ENCODE results near the gene NGLY1. TPM values are rescaled to one million over a fixed set of nuclear protein-coding genes. Genes with fewer than 3 reads are reported as not detected.

Gene NGLY1
- total and polyA plus RNA-seq, 2 of the 8 experiments (the other 6 are each of a cell fraction or from before 2014, with no cell fraction given): 3.1 to 24.8 TPM

GRCh38 chr3:25781145-25781757, 2.0 kb downstream of the NGLY1 start:
- Histone ChIP-seq H3K9ac (replicated peaks in 1 of 4; ENCODE audit: extremely low read depth in 1 of 4, low read depth in 3 of 4, low read length in 3 of 4) (no peak overlapping the region), H2BK5ac (ENCODE audit: low read depth, low read length) (no peak overlapping the region), H3K4me3 (ENCODE audit: extremely low read depth in 1 of 4, insufficient read depth in 2 of 4, low read depth in 3 of 4, low read length in 4 of 4) (no peak overlapping the region), H3K4ac (replicated peaks; ENCODE audit: insufficient read length, low read depth, low read length) (no peak overlapping the region), H3K27ac (ENCODE audit: low read depth, low read length) (no peak overlapping the region), H3K36me3 (ENCODE audit: control insufficient read depth in 2 of 4, insufficient read depth in 4 of 4, low read length in 3 of 4) (peaks cover 0 to 10% (median 4%) of the 10 kb centered on the region in 4 experiments; a peak in 7 of 8 replicates), H3K79me1 (ENCODE audit: low read depth, low read length) (no peaks in the 10 kb centered on the region), H3K79me2 (ENCODE audit: control insufficient read depth in 1 of 2, insufficient read depth in 2 of 2, low read length in 2 of 2) (peaks cover 0 to 20% of the 10 kb centered on the region in 2 experiments; a peak in 2 of 4 replicates), H2BK12ac (ENCODE audit: low read depth, low read length) (no peak overlapping the region), H4K8ac (ENCODE audit: extremely low read depth, insufficient read depth, low read length) (no peak overlapping the region), H4K91ac (replicated peaks; ENCODE audit: insufficient read length, low read length) (no peak overlapping the region), H3K23me2 (ENCODE audit: low read depth, low read length) (peaks cover 10% of the 10 kb centered on the region; the same call in 1 of the 2 replicates), H2BK20ac (ENCODE audit: low read length) (no peak overlapping the region), H3K56ac (replicated peaks; ENCODE audit: insufficient read length, low read depth, low read length) (no peak overlapping the region), H3K4me2 (ENCODE audit: insufficient read depth in 1 of 2, low read depth in 2 of 2, low read length in 2 of 2) (peak overlapping the region in 1 of 2 experiments; percentile 86; a peak in 1 of 4 replicates), H4K5ac (ENCODE audit: insufficient read length, low read depth, low read length) (no peak overlapping the region), H4K20me1 (replicated peaks in 1 of 2; ENCODE audit: control insufficient read depth in 1 of 2, insufficient read depth in 2 of 2, low read length in 2 of 2) (no peaks in the 10 kb centered on the region), H3K4me1 (replicated peaks in 1 of 4; ENCODE audit: control insufficient read depth in 3 of 4, insufficient read depth in 4 of 4, low read length in 3 of 4) (peaks cover 0 to 5% (median 1%) of the 10 kb centered on the region in 4 experiments; a peak in 2 of 7 replicates), H3K14ac (ENCODE audit: insufficient read length) (no peak overlapping the region), H2BK15ac (ENCODE audit: low read length) (no peak overlapping the region), H3K27me3 (replicated peaks in 1 of 4; ENCODE audit: control insufficient read depth in 3 of 4, extremely low read depth in 1 of 4, insufficient read depth in 3 of 4, low read length in 3 of 4) (no peaks in the 10 kb centered on the region; a peak in 2 of 7 replicates), H2AFZ (ENCODE audit: low read length) (no peak overlapping the region), H3K23ac (ENCODE audit: insufficient read length) (no peak overlapping the region), H2BK120ac (replicated peaks; ENCODE audit: low read depth, low read length) (no peak overlapping the region), H3K18ac (ENCODE audit: extremely low read depth, low read length) (no peak overlapping the region), H3K9me3 (ENCODE audit: insufficient read depth in 2 of 2, low read depth in 1 of 2, low read length in 1 of 2) (no peaks in the 10 kb centered on the region), H2AK5ac (ENCODE audit: low read depth, low read length) (no peak overlapping the region)
- DNase-seq (ENCODE audit: low read depth in 1 of 2, low spot score in 2 of 2) (no peak), FAIRE-seq (no peak)
- TF ChIP-seq HDAC2 (IDR thresholded peaks at IDR 0.05; ENCODE audit: borderline replicate concordance in 1 of 2, low read depth in 2 of 2, low read length in 2 of 2): no peak
- no peak for TF ChIP-seq JUND (IDR thresholded peaks at IDR 0.05; ENCODE audit: low read length)
- no peak for TF ChIP-seq ZNF274 (IDR thresholded peaks at IDR 0.05; ENCODE audit: borderline replicate concordance, extremely low read depth, low read length)
- no peak for TF ChIP-seq HDAC6 (IDR thresholded peaks at IDR 0.05; ENCODE audit: low read depth, low read length)
- TF ChIP-seq SIN3A (conservative IDR thresholded peaks at IDR 0.05 in 1 of 2, IDR thresholded peaks at IDR 0.05 in 1 of 2; ENCODE audit: low read depth in 1 of 2, low read length in 2 of 2): no peak
- TF ChIP-seq MAFK (IDR thresholded peaks at IDR 0.05; ENCODE audit: low read depth, low read length): no peak
- no peak for TF ChIP-seq KDM1A (IDR thresholded peaks at IDR 0.05; ENCODE audit: borderline replicate concordance, low read length)
- no peak for TF ChIP-seq SIRT6 (IDR thresholded peaks at IDR 0.05; ENCODE audit: low read length)
- no peak for TF ChIP-seq EGR1 (IDR thresholded peaks at IDR 0.05; ENCODE audit: borderline replicate concordance, low read depth, low read length)
- no peak for TF ChIP-seq TEAD4 (IDR thresholded peaks at IDR 0.05; ENCODE audit: low read depth, low read length)
- no peak for TF ChIP-seq YY1 (IDR thresholded peaks at IDR 0.05; ENCODE audit: low read depth, low read length)
- ChIA-PET POLR2A (ENCODE audit: partially characterized antibody) (interaction anchor here (1.5 to 2.1 kb wide), 3 partner anchors 9 to 103 kb away, joined by 3 to 6 read pairs (median 3); partner anchors contain the start of gene OXSM), CTCF (ENCODE audit: partially characterized antibody) (no interaction called here)
- WGBS, 2 experiments (ENCODE audit: extremely low coverage in 1 of 2, insufficient coverage in 1 of 2, insufficient read length in 1 of 2, insufficient replicate concordance in 2 of 2, low coverage in 1 of 2, low lambda C conversion rate in 2 of 2, missing lambda C conversion rate in 1 of 2): 94% methylated on average over 11 of the region's 11 CpGs; no CpG with 5 or more reads in 1 of the 2 experiments
